ENCODE data around the gene IFITM2. TPM values are rescaled to one million over a fixed set of nuclear protein-coding genes. Genes with fewer than 3 reads are reported as not detected.
A peak's percentile ranks its signal among the peaks of the same experiment; 100 is the strongest.

Gene IFITM2
- total and polyA plus RNA-seq, 2 of the 13 experiments (the other 11 are each of a cell fraction or from before 2014, with no cell fraction given), result 13.8 to 267 TPM

DNA sequence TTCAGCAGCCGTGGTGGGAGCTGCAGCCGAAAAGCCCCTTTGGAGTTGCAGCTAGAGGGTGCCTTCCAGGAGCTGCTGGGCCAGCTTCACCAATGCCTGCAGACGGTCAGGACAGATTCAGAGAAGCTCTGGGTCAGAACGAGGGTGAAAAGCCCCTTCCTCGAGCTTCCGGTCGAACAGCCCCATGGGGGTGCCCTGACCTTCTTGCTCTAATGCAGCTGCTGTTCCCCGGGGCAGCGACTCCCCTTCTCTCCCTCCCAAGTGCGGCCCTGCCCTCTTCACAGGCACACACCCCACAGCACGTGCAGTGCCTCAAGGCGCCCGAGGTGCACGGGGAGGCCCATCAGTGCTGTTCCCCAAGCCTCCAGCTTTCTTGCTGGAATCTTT, 22.7 kb downstream of the IFITM2 start:
- BruUV-seq (replicated peaks), result no TSS peak
- H3K79me2 ChIP-seq (ENCODE audit: insufficient read depth, low read length), result no peaks in the 10 kb centered on the region
- H3K9me3 ChIP-seq (ENCODE audit: low read length), result no peaks in the 10 kb centered on the region
- no peak for ATAC-seq
- H4K20me1 ChIP-seq (ENCODE audit: insufficient read depth, low read length), result no peaks in the 10 kb centered on the region
- 96% methylated on average over 8 of the region's 14 CpGs for WGBS (ENCODE audit: low lambda C conversion rate)
- H2AFZ ChIP-seq (ENCODE audit: low read length), result no peak overlapping the region
- CTCF ChIA-PET (ENCODE audit: low intra/inter-chr PET ratio, low total read pairs), result no interaction called here
- in situ Hi-C loops (cut with HindIII; ENCODE audit: extremely low pct_ligation_motif_present, low pct_unique_long_range_greater_than_20kb) (no loop called here), intact Hi-C loops (cut with micrococcal nuclease; ENCODE audit: unreplicated experiment) (no loop called here)
- TF ChIP-seq ZNF282 (IDR thresholded peaks at IDR 0.05; ENCODE audit: partially characterized antibody), result no peak
- 0 out of 2 replicates have a peak, but pooled peaks have one; percentile 17 for TF ChIP-seq BRD4 (CRISPR knock-in tag; IDR thresholded peaks at IDR 0.05)
- peak; percentile 88 for TF ChIP-seq AGO2 (optimal IDR thresholded peaks at IDR 0.05; ENCODE audit: low read depth, low read length)
- peak; percentile 40; the same call in 1 of the 2 replicates for TF ChIP-seq RBFOX2 (IDR thresholded peaks at IDR 0.05; ENCODE audit: low read depth, low read length)
- TF ChIP-seq, protein P1, sequence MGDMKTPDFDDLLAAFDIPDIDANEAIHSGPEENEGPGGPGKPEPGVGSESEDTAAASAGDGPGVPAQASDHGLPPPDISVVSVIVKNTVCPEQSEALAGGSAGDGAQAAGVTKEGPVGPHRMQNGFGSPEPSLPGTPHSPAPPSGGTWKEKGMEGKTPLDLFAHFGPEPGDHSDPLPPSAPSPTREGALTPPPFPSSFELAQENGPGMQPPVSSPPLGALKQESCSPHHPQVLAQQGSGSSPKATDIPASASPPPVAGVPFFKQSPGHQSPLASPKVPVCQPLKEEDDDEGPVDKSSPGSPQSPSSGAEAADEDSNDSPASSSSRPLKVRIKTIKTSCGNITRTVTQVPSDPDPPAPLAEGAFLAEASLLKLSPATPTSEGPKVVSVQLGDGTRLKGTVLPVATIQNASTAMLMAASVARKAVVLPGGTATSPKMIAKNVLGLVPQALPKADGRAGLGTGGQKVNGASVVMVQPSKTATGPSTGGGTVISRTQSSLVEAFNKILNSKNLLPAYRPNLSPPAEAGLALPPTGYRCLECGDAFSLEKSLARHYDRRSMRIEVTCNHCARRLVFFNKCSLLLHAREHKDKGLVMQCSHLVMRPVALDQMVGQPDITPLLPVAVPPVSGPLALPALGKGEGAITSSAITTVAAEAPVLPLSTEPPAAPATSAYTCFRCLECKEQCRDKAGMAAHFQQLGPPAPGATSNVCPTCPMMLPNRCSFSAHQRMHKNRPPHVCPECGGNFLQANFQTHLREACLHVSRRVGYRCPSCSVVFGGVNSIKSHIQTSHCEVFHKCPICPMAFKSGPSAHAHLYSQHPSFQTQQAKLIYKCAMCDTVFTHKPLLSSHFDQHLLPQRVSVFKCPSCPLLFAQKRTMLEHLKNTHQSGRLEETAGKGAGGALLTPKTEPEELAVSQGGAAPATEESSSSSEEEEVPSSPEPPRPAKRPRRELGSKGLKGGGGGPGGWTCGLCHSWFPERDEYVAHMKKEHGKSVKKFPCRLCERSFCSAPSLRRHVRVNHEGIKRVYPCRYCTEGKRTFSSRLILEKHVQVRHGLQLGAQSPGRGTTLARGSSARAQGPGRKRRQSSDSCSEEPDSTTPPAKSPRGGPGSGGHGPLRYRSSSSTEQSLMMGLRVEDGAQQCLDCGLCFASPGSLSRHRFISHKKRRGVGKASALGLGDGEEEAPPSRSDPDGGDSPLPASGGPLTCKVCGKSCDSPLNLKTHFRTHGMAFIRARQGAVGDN (CRISPR knock-in tag; IDR thresholded peaks at IDR 0.05), result peak; percentile 55
- no peak for TF ChIP-seq ZNF407 (CRISPR knock-in tag; IDR thresholded peaks at IDR 0.05; ENCODE audit: not compliant biosample characterization)
- peaks cover 56% of the 10 kb centered on the region for H3K4me1 ChIP-seq (ENCODE audit: insufficient read depth, low read length)
- H3K27ac ChIP-seq (ENCODE audit: extremely low read length, insufficient read depth, low read length), result peak overlapping the region; percentile 36
- H3K9ac ChIP-seq (ENCODE audit: insufficient read depth, low read depth, low read length), result peak overlapping the region; percentile 34; the same call in 1 of the 2 replicates
- H3K27me3 ChIP-seq (ENCODE audit: control insufficient read depth in 1 of 2, insufficient read depth in 2 of 2, low read length in 2 of 2), result no peaks in the 10 kb centered on the region; a peak in 2 of 5 replicates
- DNase-seq (ENCODE audit: low spot score), result no peak
- no peaks in the 10 kb centered on the region for H3K36me3 ChIP-seq (replicated peaks in 1 of 2; ENCODE audit: control insufficient read depth in 1 of 2, insufficient read depth in 2 of 2, low read length in 2 of 2)
- no peak overlapping the region for H3K4me3 ChIP-seq (replicated peaks in 1 of 3; ENCODE audit: insufficient read depth in 1 of 3, low read depth in 2 of 3, low read length in 3 of 3)
- H3K4me2 ChIP-seq (ENCODE audit: low read depth, low read length), result no peak overlapping the region; the same call in 1 of the 2 replicates
- FAIRE-seq, result no peak
- POLR2A ChIA-PET, result interaction anchor here (1.2 to 3.8 kb wide), 7 partner anchors 9 to 123 kb away, joined by 3 to 74 read pairs (median 5); partner anchors contain the start of genes BET1L, IFITM2 and RIC8A

Measured in HepG2 (cell line).